Ramos (cell line): ENCODE data around the gene CYP46A1.

ENCODE experiments used
- in situ Hi-C: fragments of 300-500 bp; cut with MboI; formaldehyde crosslinking; loops from one replicate; pipeline ENCODE4 v1.14.3; 2022; ENCODE audit warnings: low sequenced_read_pairs; ENCODE audit not compliant: unreplicated experiment

The CYP46A1 gene

GRCh38 chr14:99772371-99773283 is 88.5 kb downstream of the CYP46A1 start:
- in situ Hi-C loops: no loop called here

DNA sequence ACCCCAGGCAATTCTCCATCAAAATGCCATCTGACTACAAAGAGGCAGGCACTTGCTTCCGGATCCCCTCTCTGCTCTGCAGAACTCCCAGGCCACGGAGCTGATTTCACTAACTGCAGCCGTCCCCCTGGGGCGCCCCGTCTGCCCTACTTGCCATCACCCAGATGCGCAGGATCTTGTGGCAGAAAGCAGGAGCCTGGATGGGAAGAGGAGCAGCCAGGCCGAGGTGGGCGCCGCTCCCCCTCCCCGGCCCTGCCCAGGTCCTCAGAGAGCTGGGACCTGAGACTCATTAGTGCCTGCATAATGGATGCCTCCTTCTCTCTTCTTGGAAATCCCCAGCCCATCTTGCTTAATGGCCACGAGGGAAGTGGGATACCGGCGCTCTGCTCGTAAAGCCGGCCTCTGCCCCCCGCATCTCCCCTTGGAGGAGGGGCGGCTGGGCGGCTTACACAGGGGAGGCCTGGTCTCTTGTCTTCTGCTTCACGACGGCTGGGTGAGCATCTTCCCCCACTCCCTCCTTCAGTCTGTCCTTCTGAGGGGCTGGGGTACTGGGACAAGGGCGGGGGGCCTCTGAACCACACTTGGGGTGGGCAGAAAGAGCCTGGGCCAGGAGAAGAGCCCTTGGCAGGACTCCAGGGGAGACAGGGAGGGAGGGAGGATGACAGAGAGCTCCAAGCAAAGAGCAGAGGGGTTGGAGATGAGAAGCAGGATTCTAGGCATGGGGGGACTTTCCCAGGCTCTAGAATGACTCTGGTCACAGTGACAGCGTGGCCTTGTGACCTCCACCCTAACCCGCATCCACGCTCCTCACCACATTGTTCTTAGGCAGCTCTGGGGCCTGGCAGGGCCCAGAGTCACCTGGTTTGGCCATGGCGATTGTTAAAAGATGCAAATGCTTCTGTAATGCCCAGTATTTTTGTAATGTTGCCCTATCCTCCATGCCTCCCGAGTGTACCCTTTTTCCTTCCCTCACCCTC is 89.7 kb downstream of the CYP46A1 start:
- in situ Hi-C loops: no loop called here

DNA sequence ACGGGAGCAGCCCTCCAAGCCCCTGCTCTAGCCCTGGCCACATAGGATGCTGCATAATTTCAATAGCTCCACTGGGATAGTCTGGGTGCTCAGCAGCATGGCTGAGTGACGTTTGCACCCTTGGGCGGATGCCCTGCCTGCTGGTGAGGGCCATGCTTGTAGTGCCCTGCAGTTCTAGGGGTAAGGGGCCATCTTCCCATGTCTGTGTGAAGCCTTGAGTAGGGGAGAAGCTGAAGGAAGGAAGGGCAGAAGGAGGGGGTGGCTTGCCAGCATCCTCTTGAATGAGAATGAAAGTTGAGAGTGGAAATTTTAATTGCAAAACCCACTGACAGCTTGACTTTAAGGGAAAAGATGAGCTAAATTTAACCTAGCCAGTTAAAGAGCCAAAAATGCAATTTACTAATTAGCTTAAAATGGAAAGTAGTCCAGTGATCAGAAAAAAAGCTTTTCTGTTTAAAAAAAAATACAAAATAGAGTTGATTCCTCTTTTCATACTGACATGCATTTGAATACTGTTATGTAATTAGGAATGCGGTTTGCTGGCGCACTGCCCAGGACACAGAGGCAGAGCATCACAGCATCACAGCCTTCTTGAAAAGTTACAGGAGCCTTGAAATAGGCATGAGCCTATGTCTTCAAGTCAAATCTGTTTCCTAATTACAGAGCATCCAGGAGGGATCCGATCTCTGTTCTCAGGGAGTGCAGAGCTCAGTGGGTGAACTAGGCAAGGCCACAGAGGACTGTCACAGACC is 90.6 kb downstream of the CYP46A1 start:
- in situ Hi-C loops: no loop called here

- in situ Hi-C loops: no loop called here
Measured at GRCh38 chr14:99775351-99775750, 91.3 kb downstream of the CYP46A1 start.
